Measurements from ENCODE around the gene ZNF200. TPM values are rescaled to one million over a fixed set of nuclear protein-coding genes. Genes with fewer than 3 reads are reported as not detected.

The ZNF200 gene
- total and polyA plus RNA-seq, 2 donors (not counting 1 experiment from before 2014, with no cell fraction given), result 5.9 to 8.1 TPM

GRCh38 chr16:3216263-3216640 lies 18.7 kb downstream of the ZNF200 start:
- no peak overlapping the region for H3K4me2 ChIP-seq (ENCODE audit: extremely low read depth, insufficient read depth, low read length)
- no peak overlapping the region for H3K4me3 ChIP-seq (replicated peaks in 1 of 4; ENCODE audit: control extremely low read depth in 1 of 4, insufficient read depth in 1 of 4, low read depth in 3 of 4, low read length in 4 of 4)
- no peak overlapping the region for H2AFZ ChIP-seq (ENCODE audit: low read length)
- TF ChIP-seq CTCF (conservative IDR thresholded peaks at IDR 0.05 in 1 of 2, IDR thresholded peaks at IDR 0.05 in 1 of 2; ENCODE audit: low read depth in 1 of 2, low read length in 2 of 2) (no peak), EZH2 (IDR thresholded peaks at IDR 0.05; ENCODE audit: low read length, missing control alignments) (no peak)
- no peaks in the 10 kb centered on the region for H3K79me2 ChIP-seq (ENCODE audit: control insufficient read depth, insufficient read depth, low read length)
- H3K27me3 ChIP-seq (ENCODE audit: control insufficient read depth, insufficient read depth, low read length), result no peaks in the 10 kb centered on the region
- no peaks in the 10 kb centered on the region for H3K36me3 ChIP-seq (ENCODE audit: control insufficient read depth, insufficient read depth, low read length)
- H3K4me1 ChIP-seq (ENCODE audit: control insufficient read depth, extremely low read depth, insufficient read depth, low read length), result no peaks in the 10 kb centered on the region
- no peak for DNase-seq (ENCODE audit: low read depth in 2 of 2)
- no peaks in the 10 kb centered on the region for H3K9me3 ChIP-seq (ENCODE audit: control insufficient read depth, insufficient read depth, low read depth, low read length)
- H4K20me1 ChIP-seq (ENCODE audit: control insufficient read depth, extremely low read depth, insufficient read depth, low read length), result no peaks in the 10 kb centered on the region
- no peak overlapping the region for H3K27ac ChIP-seq (ENCODE audit: insufficient read depth, low read length)
- H3K9ac ChIP-seq (ENCODE audit: insufficient read depth, low read length), result no peak overlapping the region

- Histone ChIP-seq H3K9ac (ENCODE audit: insufficient read depth, low read length) (no peak overlapping the region), H3K27me3 (ENCODE audit: control insufficient read depth, insufficient read depth, low read length) (no peaks in the 10 kb centered on the region), H3K4me2 (ENCODE audit: extremely low read depth, insufficient read depth, low read length) (no peak overlapping the region), H3K36me3 (ENCODE audit: control insufficient read depth, insufficient read depth, low read length) (no peaks in the 10 kb centered on the region), H3K4me1 (ENCODE audit: control insufficient read depth, extremely low read depth, insufficient read depth, low read length) (no peaks in the 10 kb centered on the region), H3K27ac (ENCODE audit: insufficient read depth, low read length) (no peak overlapping the region), H3K79me2 (ENCODE audit: control insufficient read depth, insufficient read depth, low read length) (no peaks in the 10 kb centered on the region), H2AFZ (ENCODE audit: low read length) (no peak overlapping the region), H3K4me3 (replicated peaks in 1 of 4; ENCODE audit: control extremely low read depth in 1 of 4, insufficient read depth in 1 of 4, low read depth in 3 of 4, low read length in 4 of 4) (no peak overlapping the region), H4K20me1 (ENCODE audit: control insufficient read depth, extremely low read depth, insufficient read depth, low read length) (no peaks in the 10 kb centered on the region), H3K9me3 (ENCODE audit: control insufficient read depth, insufficient read depth, low read depth, low read length) (no peaks in the 10 kb centered on the region)
- TF ChIP-seq EZH2 (IDR thresholded peaks at IDR 0.05; ENCODE audit: low read length, missing control alignments) (no peak), CTCF (conservative IDR thresholded peaks at IDR 0.05 in 1 of 2, IDR thresholded peaks at IDR 0.05 in 1 of 2; ENCODE audit: low read depth in 1 of 2, low read length in 2 of 2) (no peak)
- no peak for DNase-seq (ENCODE audit: low read depth in 2 of 2)
These were observed 19.2 kb downstream of the ZNF200 start for GRCh38 chr16:3215601-3216262.

- H4K20me1 ChIP-seq (ENCODE audit: control insufficient read depth, extremely low read depth, insufficient read depth, low read length), result no peaks in the 10 kb centered on the region
- H3K27ac ChIP-seq (ENCODE audit: insufficient read depth, low read length), result no peak overlapping the region
- no peaks in the 10 kb centered on the region for H3K36me3 ChIP-seq (ENCODE audit: control insufficient read depth, insufficient read depth, low read length)
- peak in 1 of 2 donors; percentile 6 for DNase-seq (ENCODE audit: low read depth in 2 of 2)
- H3K4me2 ChIP-seq (ENCODE audit: extremely low read depth, insufficient read depth, low read length), result no peak overlapping the region
- H3K4me1 ChIP-seq (ENCODE audit: control insufficient read depth, extremely low read depth, insufficient read depth, low read length), result no peaks in the 10 kb centered on the region
- H3K9me3 ChIP-seq (ENCODE audit: control insufficient read depth, insufficient read depth, low read depth, low read length), result no peaks in the 10 kb centered on the region
- TF ChIP-seq EZH2 (IDR thresholded peaks at IDR 0.05; ENCODE audit: low read length, missing control alignments) (no peak), CTCF (conservative IDR thresholded peaks at IDR 0.05 in 1 of 2, IDR thresholded peaks at IDR 0.05 in 1 of 2; ENCODE audit: low read depth in 1 of 2, low read length in 2 of 2) (no peak)
- H3K9ac ChIP-seq (ENCODE audit: insufficient read depth, low read length), result no peak overlapping the region
- H3K4me3 ChIP-seq (replicated peaks in 1 of 4; ENCODE audit: control extremely low read depth in 1 of 4, insufficient read depth in 1 of 4, low read depth in 3 of 4, low read length in 4 of 4), result no peak overlapping the region
- no peaks in the 10 kb centered on the region for H3K79me2 ChIP-seq (ENCODE audit: control insufficient read depth, insufficient read depth, low read length)
- no peak overlapping the region for H2AFZ ChIP-seq (ENCODE audit: low read length)
- H3K27me3 ChIP-seq (ENCODE audit: control insufficient read depth, insufficient read depth, low read length), result no peaks in the 10 kb centered on the region
These were observed 19.9 kb downstream of the ZNF200 start for GRCh38 chr16:3214904-3215600.
